Psoas muscle (tissue), 8 donors: ENCODE data around the gene POLR2E. TPM values are rescaled to one million over a fixed set of nuclear protein-coding genes. Genes with fewer than 3 reads are reported as not detected.

ENCODE experiments used
- ATAC-seq, 4 donors: fragments of 200-7000 bp; cut with Tn5 transposase; one replicate each; pipeline ENCODE4 v1.9.1; 2020; ENCODE audit warnings: moderate library complexity in 3 of 4, mild to moderate bottlenecking in 2 of 4
- DNase-seq, 2 donors: peaks; one replicate each; pipeline ENCODE4 v3.0.0-alpha.2; 2020
- H3K27ac ChIP-seq: fragments of 200-600 bp; one replicate; pipeline ENCODE4 v1.8.0; 2022
- H3K27me3 ChIP-seq, 3 donors: fragments of 200-600 bp in 1 of 3; one replicate each; pipeline versions ENCODE4 v1.6.1 to v1.8.0; 2013 to 2022; ENCODE audit warnings: low read length in 2 of 3, mild to moderate bottlenecking in 2 of 3, moderate library complexity in 1 of 3; ENCODE audit not compliant: insufficient read depth in 3 of 3
- H3K36me3 ChIP-seq, 2 donors: fragments of 200-600 bp in 1 of 2; one replicate each; pipeline versions ENCODE4 v1.6.1 to v1.8.0; 2013 to 2022; ENCODE audit warnings: low read depth in 1 of 2, mild to moderate bottlenecking in 1 of 2, moderate library complexity in 1 of 2; ENCODE audit not compliant: insufficient read depth in 1 of 2
- H3K4me1 ChIP-seq: fragments of 200-600 bp; one replicate; pipeline ENCODE4 v1.8.0; 2022
- H3K4me3 ChIP-seq: fragments of 200-600 bp; one replicate; pipeline ENCODE4 v1.8.0; 2022; ENCODE audit warnings: mild to moderate bottlenecking
- H3K9me3 ChIP-seq: fragments of 200-600 bp; one replicate; pipeline ENCODE4 v1.8.0; 2022
- CTCF ChIP-seq: fragments of 200-600 bp; IDR thresholded peaks from one replicate; pipeline ENCODE4 v1.8.0; 2022; ENCODE audit warnings: antibody characterized with exemption
- WGBS, 3 donors: extraction: QIAGEN DNeasy Blood & Tissue Kit; methylation state at CpG; one replicate each; pipeline versions ENCODE4 v1.1.6 to v1.1.7; 2013; 5-methylcytosine and 5-hydroxymethylcytosine counted together
- intact Hi-C, 2 donors: fragments of 100-400 bp; cut with DNase I; formaldehyde crosslinking; loops; one replicate each; pipeline versions ENCODE4 v1.11.0 to v1.14.2; 2022
- polyA plus RNA-seq, 3 donors: library from polyadenylated mRNA; stranded (reverse); fragments of 200-250 nt; gene quantifications; one replicate each; pipeline ENCODE4 v1.2.3, GENCODE V29; 2013
- total RNA-seq, 4 donors: library from RNA; stranded (reverse); fragmentation: NEBNext Ultra II Directional in 2 of 4; extraction: Animal tissue kit (Norgen Biotek cat#: 25700) in 2 of 4; gene quantifications; one replicate each; pipeline versions ENCODE4 v1.2.1 to v1.2.4, GENCODE V29; 2021 to 2023
- donor health status: healthy with polysubstance abuse.
- donor health status: DM: no; HTN: no; CAD: no; lungs with moderate emphysema.
- donor health status: Bipolar disorder and iron deficiency.
- donor health status: healthy.
- donor health status: DM: yes; HTN: yes; CAD: no.
- donor health status: DM: no; HTN: no; CAD: no.
- donor health status: DM: no; HTN: no; CAD: no.
- donor health status: DM: yes; HTN: yes; CAD: no.

POLR2E gene
- total and polyA plus RNA-seq, 7 donors, result 133 to 243 (median 147) TPM

- H3K9me3 ChIP-seq, result no peaks in the 10 kb centered on the region
- intact Hi-C loops, result loop anchor here (5.0 kb wide), 2 partner anchors 80 to 130 kb away; partner anchors contain the start of gene ATP5F1D (in 1 of the 2)
- peaks cover 12 to 86% of the 10 kb centered on the region in 2 donors for H3K36me3 ChIP-seq
- H3K4me1 ChIP-seq, result no peaks in the 10 kb centered on the region
- H3K27ac ChIP-seq, result peak overlapping the region; percentile 63
- 69 to 72% (median 71%) methylated on average over 57 to 71 of the region's 71 CpGs for WGBS, 3 donors
- no peak for TF ChIP-seq CTCF
- H3K27me3 ChIP-seq, result no peaks in the 10 kb centered on the region
- ATAC-seq (peak; percentile 4 to 34 (median 20)), DNase-seq (peak; percentile 68 to 81)
- no peak overlapping the region for H3K4me3 ChIP-seq
Measured at GRCh38 chr19:1112268-1113029, 17.3 kb upstream of the POLR2E start.

GRCh38 chr19:1111641-1112267 lies 16.6 kb upstream of the POLR2E start:
- ATAC-seq (no peak), DNase-seq (no peak)
- Histone ChIP-seq H3K27ac (no peak overlapping the region), H3K27me3 (no peaks in the 10 kb centered on the region), H3K36me3 (peaks cover 12 to 86% of the 10 kb centered on the region in 2 donors), H3K4me3 (no peak overlapping the region), H3K4me1 (no peaks in the 10 kb centered on the region), H3K9me3 (no peaks in the 10 kb centered on the region)
- TF ChIP-seq CTCF, result no peak
- 72 to 75% (median 72%) methylated on average over 14 to 18 of the region's 18 CpGs for WGBS, 3 donors
- intact Hi-C loops, result loop anchor here (5.0 kb wide), 2 partner anchors 81 to 131 kb away; partner anchors contain the start of gene ATP5F1D (in 1 of the 2)

- H3K4me3 ChIP-seq, result no peak overlapping the region
- no peaks in the 10 kb centered on the region for H3K9me3 ChIP-seq
- no peak for TF ChIP-seq CTCF
- no peaks in the 10 kb centered on the region for H3K4me1 ChIP-seq
- H3K36me3 ChIP-seq, result peaks cover 12 to 86% of the 10 kb centered on the region in 2 donors
- ATAC-seq (no peak), DNase-seq (no peak)
- no peaks in the 10 kb centered on the region for H3K27me3 ChIP-seq
- intact Hi-C loops, result loop anchor here (5.0 kb wide), 2 partner anchors 81 to 131 kb away; partner anchors contain the start of gene ATP5F1D (in 1 of the 2)
- no peak overlapping the region for H3K27ac ChIP-seq
- 61 to 73% (median 67%) methylated on average over 16 to 18 of the region's 18 CpGs for WGBS, 3 donors
Measured at GRCh38 chr19:1110809-1111640, 15.8 kb upstream of the POLR2E start.

GRCh38 chr19:1109697-1110671 lies 14.8 kb upstream of the POLR2E start:
- intact Hi-C loops, result loop anchor here (5.0 kb wide), 2 partner anchors 82 to 132 kb away; partner anchors contain the start of gene ATP5F1D (in 1 of the 2)
- Histone ChIP-seq H3K27ac (no peak overlapping the region), H3K36me3 (peaks cover 12 to 76% of the 10 kb centered on the region in 2 donors)

More at GRCh38 chr19:1109697-1110671, 14.8 kb upstream of the POLR2E start:
- TF ChIP-seq CTCF, result no peak
- Histone ChIP-seq H3K9me3 (no peaks in the 10 kb centered on the region), H3K4me1 (peaks cover 6% of the 10 kb centered on the region), H3K4me3 (no peak overlapping the region), H3K27me3 (no peaks in the 10 kb centered on the region)
- no peak for ATAC-seq
- no peak for DNase-seq
- 86 to 90% (median 89%) methylated on average over 53 to 54 of the region's 54 CpGs for WGBS, 3 donors
